HFF-Myc (cell line): ENCODE data around the gene ZSCAN12.
"Not testable (repeated sequence)": the region's sequence is repeated elsewhere in the genome, so short reads cannot be mapped to it uniquely, and the experiment has no call there.

Source experiments
- DNase-seq: peaks from one replicate; pipeline ENCODE4 v3.0.0-alpha.2; 2011; ENCODE audit warnings: low read depth; ENCODE audit errors: extremely low read depth
- H3K4me3 ChIP-seq: replicated peaks from 2 replicates; pipeline ENCODE4 v1.5.1; 2011; ENCODE audit warnings: low read depth, mild to moderate bottlenecking, control low read depth, low read length
- CTCF ChIP-seq: IDR thresholded peaks from 2 replicates; pipeline ENCODE4 v1.5.1; 2012; ENCODE audit warnings: mild to moderate bottlenecking, low read depth, low read length, control low read depth; ENCODE audit errors: missing control alignments

ZSCAN12 gene

GRCh38 chr6:28368522-28368921 is 31.0 kb downstream of the ZSCAN12 start:
- no peak overlapping the region for H3K4me3 ChIP-seq
- TF ChIP-seq CTCF, result no peak
- no peak for DNase-seq

- not testable (repeated sequence) for H3K4me3 ChIP-seq, DNase-seq
Observed at GRCh38 chr6:28365590-28365989, 34.0 kb downstream of the ZSCAN12 start.

- no peak for DNase-seq
- H3K4me3 ChIP-seq, result no peak overlapping the region
- no peak for TF ChIP-seq CTCF
Observed at GRCh38 chr6:28360961-28361360, 38.6 kb downstream of the ZSCAN12 start.

- H3K4me3 ChIP-seq, DNase-seq: not testable (repeated sequence)
Observed at GRCh38 chr6:28359562-28359961, 40.0 kb downstream of the ZSCAN12 start.

- no peak for DNase-seq
- TF ChIP-seq CTCF, result no peak
- no peak overlapping the region for H3K4me3 ChIP-seq
Observed at GRCh38 chr6:28357036-28357435, 42.5 kb downstream of the ZSCAN12 start.

- no peak overlapping the region for H3K4me3 ChIP-seq
- TF ChIP-seq CTCF, result no peak
- no peak for DNase-seq
Observed at GRCh38 chr6:28356666-28357020, 42.9 kb downstream of the ZSCAN12 start.

- H3K4me3 ChIP-seq, result peak overlapping the region; percentile 63
- DNase-seq, result peak; percentile 85
- TF ChIP-seq CTCF, result peak; percentile 70
Observed at GRCh38 chr6:28355743-28356665, 43.5 kb downstream of the ZSCAN12 start.
